ENCODE data around the gene RDM1. TPM values are rescaled to one million over a fixed set of nuclear protein-coding genes. Genes with fewer than 3 reads are reported as not detected.

RDM1 gene
- total RNA-seq, 6 experiments from 2014 or later = 0.23 to 0.76 (median 0.53) TPM; not detected in 2

GRCh38 chr17:35917519-35918213 lies 12.9 kb downstream of the RDM1 start:
- H3K4me1 Mint-ChIP-seq (ENCODE audit: low read depth) = peaks cover 4% of the 10 kb centered on the region; the same call in 1 of the 2 replicates
- no peak overlapping the region for H3K27ac Mint-ChIP-seq
- no peaks in the 10 kb centered on the region for H3K36me3 Mint-ChIP-seq (ENCODE audit: low read depth)
- DNase-seq = no peak
- H3K9me3 Mint-ChIP-seq = no peaks in the 10 kb centered on the region
- TF ChIP-seq CTCF (IDR thresholded peaks at IDR 0.05) = no peak
- peaks cover 9% of the 10 kb centered on the region for H3K27me3 Mint-ChIP-seq (ENCODE audit: insufficient read depth)
- H3K4me3 Mint-ChIP-seq = no peak overlapping the region

- no peak for DNase-seq
- Mint-ChIP-seq H3K4me1 (ENCODE audit: low read depth) (peaks cover 4% of the 10 kb centered on the region; the same call in 1 of the 2 replicates), H3K27me3 (ENCODE audit: insufficient read depth) (peaks cover 10% of the 10 kb centered on the region), H3K4me3 (no peak overlapping the region), H3K27ac (no peak overlapping the region), H3K9me3 (no peaks in the 10 kb centered on the region), H3K36me3 (ENCODE audit: low read depth) (no peaks in the 10 kb centered on the region)
- no peak for TF ChIP-seq CTCF (IDR thresholded peaks at IDR 0.05)
Measured at GRCh38 chr17:35915153-35915964, 15.2 kb downstream of the RDM1 start.

GRCh38 chr17:35914354-35914753 lies 16.2 kb downstream of the RDM1 start:
- H3K9me3 Mint-ChIP-seq = no peaks in the 10 kb centered on the region

GRCh38 chr17:35913609-35914008 lies 17.0 kb downstream of the RDM1 start:
- H3K27me3 Mint-ChIP-seq (ENCODE audit: insufficient read depth) = peaks cover 25% of the 10 kb centered on the region
- peaks cover 4% of the 10 kb centered on the region; the same call in 1 of the 2 replicates for H3K4me1 Mint-ChIP-seq (ENCODE audit: low read depth)
- H3K4me3 Mint-ChIP-seq = no peak overlapping the region
- TF ChIP-seq CTCF (IDR thresholded peaks at IDR 0.05) = no peak
- no peaks in the 10 kb centered on the region for H3K36me3 Mint-ChIP-seq (ENCODE audit: low read depth)
- no peaks in the 10 kb centered on the region for H3K9me3 Mint-ChIP-seq
- DNase-seq = no peak
- H3K27ac Mint-ChIP-seq = no peak overlapping the region

More at GRCh38 chr17:35914354-35914753, 16.2 kb downstream of the RDM1 start:
- no peaks in the 10 kb centered on the region for H3K36me3 Mint-ChIP-seq (ENCODE audit: low read depth)
- H3K27ac Mint-ChIP-seq = no peak overlapping the region
- peaks cover 4% of the 10 kb centered on the region; the same call in 1 of the 2 replicates for H3K4me1 Mint-ChIP-seq (ENCODE audit: low read depth)
- H3K4me3 Mint-ChIP-seq = no peak overlapping the region
- peaks cover 20% of the 10 kb centered on the region for H3K27me3 Mint-ChIP-seq (ENCODE audit: insufficient read depth)
- DNase-seq = no peak
- no peak for TF ChIP-seq CTCF (IDR thresholded peaks at IDR 0.05)

- peaks cover 6% of the 10 kb centered on the region for H3K4me1 Mint-ChIP-seq (ENCODE audit: low read depth)
- no peak overlapping the region for H3K27ac Mint-ChIP-seq
- DNase-seq = no peak
- no peak for TF ChIP-seq CTCF (IDR thresholded peaks at IDR 0.05)
- H3K9me3 Mint-ChIP-seq = no peaks in the 10 kb centered on the region
- no peak overlapping the region for H3K4me3 Mint-ChIP-seq
- H3K27me3 Mint-ChIP-seq (ENCODE audit: insufficient read depth) = peaks cover 29% of the 10 kb centered on the region
- no peaks in the 10 kb centered on the region for H3K36me3 Mint-ChIP-seq (ENCODE audit: low read depth)
Measured at GRCh38 chr17:35912942-35913341, 17.6 kb downstream of the RDM1 start.

Measured in HFFc6 (cell line).